ENCODE results near the gene SLC25A34. TPM values are rescaled to one million over a fixed set of nuclear protein-coding genes. Genes with fewer than 3 reads are reported as not detected.

The SLC25A34 gene
- total RNA-seq, 1 donor from 2014 or later: 3.5 TPM

GRCh38 chr1:15730936-15731335, 5.1 kb upstream of the SLC25A34 start:
- H3K27ac ChIP-seq: no peak overlapping the region
- H3K4me1 ChIP-seq: peaks cover 8% of the 10 kb centered on the region

GRCh38 chr1:15731735-15732685, 4.0 kb upstream of the SLC25A34 start:
- H3K27ac ChIP-seq: no peak overlapping the region
- ATAC-seq: no peak
- intact Hi-C loops (cut with DNase I): no loop called here

More at GRCh38 chr1:15730936-15731335, 5.1 kb upstream of the SLC25A34 start:
- intact Hi-C loops (cut with DNase I): no loop called here
- TF ChIP-seq, protein P1, sequence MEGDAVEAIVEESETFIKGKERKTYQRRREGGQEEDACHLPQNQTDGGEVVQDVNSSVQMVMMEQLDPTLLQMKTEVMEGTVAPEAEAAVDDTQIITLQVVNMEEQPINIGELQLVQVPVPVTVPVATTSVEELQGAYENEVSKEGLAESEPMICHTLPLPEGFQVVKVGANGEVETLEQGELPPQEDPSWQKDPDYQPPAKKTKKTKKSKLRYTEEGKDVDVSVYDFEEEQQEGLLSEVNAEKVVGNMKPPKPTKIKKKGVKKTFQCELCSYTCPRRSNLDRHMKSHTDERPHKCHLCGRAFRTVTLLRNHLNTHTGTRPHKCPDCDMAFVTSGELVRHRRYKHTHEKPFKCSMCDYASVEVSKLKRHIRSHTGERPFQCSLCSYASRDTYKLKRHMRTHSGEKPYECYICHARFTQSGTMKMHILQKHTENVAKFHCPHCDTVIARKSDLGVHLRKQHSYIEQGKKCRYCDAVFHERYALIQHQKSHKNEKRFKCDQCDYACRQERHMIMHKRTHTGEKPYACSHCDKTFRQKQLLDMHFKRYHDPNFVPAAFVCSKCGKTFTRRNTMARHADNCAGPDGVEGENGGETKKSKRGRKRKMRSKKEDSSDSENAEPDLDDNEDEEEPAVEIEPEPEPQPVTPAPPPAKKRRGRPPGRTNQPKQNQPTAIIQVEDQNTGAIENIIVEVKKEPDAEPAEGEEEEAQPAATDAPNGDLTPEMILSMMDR (IDR thresholded peaks at IDR 0.05): no peak
- ATAC-seq (no peak), DNase-seq (no peak)
- Histone ChIP-seq H3K9me3 (no peaks in the 10 kb centered on the region), H3K4me3 (no peak overlapping the region), H3K36me3 (peaks cover 91% of the 10 kb centered on the region), H3K27me3 (ENCODE audit: low read depth) (no peaks in the 10 kb centered on the region)

GRCh38 chr1:15732686-15733081, 3.4 kb upstream of the SLC25A34 start:
- H3K27ac ChIP-seq: no peak overlapping the region
- intact Hi-C loops (cut with DNase I): no loop called here
- ATAC-seq: no peak
- H3K9me3 ChIP-seq: no peaks in the 10 kb centered on the region
- DNase-seq: no peak
- TF ChIP-seq, protein P1 (IDR thresholded peaks at IDR 0.05): no peak
- no peaks in the 10 kb centered on the region for H3K27me3 ChIP-seq (ENCODE audit: low read depth)
- H3K4me1 ChIP-seq: peaks cover 18% of the 10 kb centered on the region
- H3K4me3 ChIP-seq: no peak overlapping the region
- peaks cover 74% of the 10 kb centered on the region for H3K36me3 ChIP-seq

More at GRCh38 chr1:15731735-15732685, 4.0 kb upstream of the SLC25A34 start:
- Histone ChIP-seq H3K27me3 (ENCODE audit: low read depth) (no peaks in the 10 kb centered on the region), H3K9me3 (no peaks in the 10 kb centered on the region), H3K4me3 (no peak overlapping the region), H3K4me1 (peaks cover 18% of the 10 kb centered on the region), H3K36me3 (peaks cover 80% of the 10 kb centered on the region)
- DNase-seq: no peak
- TF ChIP-seq, protein P1 (IDR thresholded peaks at IDR 0.05): no peak

DNA sequence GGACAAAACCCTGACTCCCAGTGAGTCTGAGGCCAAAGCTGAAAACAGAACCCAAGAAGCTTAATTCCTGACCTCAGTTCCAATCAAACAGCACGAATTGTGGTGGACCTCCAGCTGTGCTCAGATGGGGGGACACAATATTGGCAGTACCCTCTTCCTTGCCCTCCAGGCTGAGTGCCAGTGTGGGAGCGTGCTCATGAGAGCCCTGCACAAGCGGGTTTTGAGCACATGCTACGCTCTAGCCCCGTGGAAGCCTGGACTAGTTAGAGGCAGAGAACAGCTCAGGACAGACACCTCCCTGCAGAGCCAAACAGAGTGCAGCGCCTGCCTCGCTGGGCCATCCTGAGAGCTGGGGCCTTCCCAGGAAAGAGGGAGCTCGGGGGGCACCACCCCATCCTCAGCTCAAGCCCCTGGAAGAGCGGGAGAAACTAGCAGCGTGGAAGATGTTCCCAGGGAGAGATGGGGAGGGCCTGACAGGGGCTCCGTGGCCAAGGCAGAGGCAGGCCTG, 2.8 kb upstream of the SLC25A34 start:
- intact Hi-C loops (cut with DNase I): no loop called here
- Histone ChIP-seq H3K27me3 (ENCODE audit: low read depth) (no peaks in the 10 kb centered on the region), H3K36me3 (peaks cover 68% of the 10 kb centered on the region), H3K27ac (no peak overlapping the region), H3K9me3 (no peaks in the 10 kb centered on the region), H3K4me1 (peaks cover 18% of the 10 kb centered on the region), H3K4me3 (no peak overlapping the region)
- DNase-seq: no peak
- ATAC-seq: no peak
- TF ChIP-seq, protein P1 (IDR thresholded peaks at IDR 0.05): no peak

- H3K27ac ChIP-seq: no peak overlapping the region
- peaks cover 18% of the 10 kb centered on the region for H3K4me1 ChIP-seq
- peaks cover 63% of the 10 kb centered on the region for H3K36me3 ChIP-seq
- DNase-seq (no peak), ATAC-seq (no peak)
- intact Hi-C loops (cut with DNase I): no loop called here
- TF ChIP-seq, protein P1 (IDR thresholded peaks at IDR 0.05): no peak
- H3K4me3 ChIP-seq: no peak overlapping the region
- no peaks in the 10 kb centered on the region for H3K9me3 ChIP-seq
- no peaks in the 10 kb centered on the region for H3K27me3 ChIP-seq (ENCODE audit: low read depth)
Observed at GRCh38 chr1:15733726-15734226, 2.3 kb upstream of the SLC25A34 start.

Measured in lower lobe of right lung (tissue), 2 donors.